SK-N-SH treated with all-trans-retinoic acid at 6 μM for 48 hours (cell line): ENCODE data around the gene SLC25A29.

Source experiments
- CREB5 ChIP-seq: fragments of 250-450 bp; sonication (Bioruptor Pico); IDR thresholded peaks from 2 replicates; pipeline ENCODE4 v1.5.1; 2020; ENCODE audit warnings: low read depth, mild to moderate bottlenecking, moderate library complexity
- ZFP3 ChIP-seq: fragments of 250-450 bp; sonication (Bioruptor Pico); IDR thresholded peaks from 2 replicates; pipeline ENCODE4 v1.5.0; 2020; ENCODE audit warnings: mild to moderate bottlenecking, moderate library complexity

GRCh38 chr14:100263141-100263540 is 43.1 kb downstream of the SLC25A29 start:
- TF ChIP-seq ZFP3 (CRISPR knock-in tag) = no peak
- TF ChIP-seq CREB5 (CRISPR knock-in tag) = no peak
